Transverse colon (tissue), 4 donors: ENCODE results near the gene CRABP1. TPM values are rescaled to one million over a fixed set of nuclear protein-coding genes. Genes with fewer than 3 reads are reported as not detected.

Experiments
- DNase-seq: peaks from one replicate; pipeline ENCODE4 v3.0.0-alpha.2; 2019
- H3K27ac ChIP-seq, 4 donors: fragments of 200-600 bp; sonication (generic); 2 replicates each; pipeline ENCODE4 v1.5.1; 2016 to 2018; ENCODE audit warnings: inconsistent platforms in 4 of 4
- H3K27me3 ChIP-seq: fragments of 200-600 bp; sonication (generic); 2 replicates; pipeline ENCODE4 v1.5.1; 2017; ENCODE audit warnings: inconsistent platforms
- H3K36me3 ChIP-seq, 4 donors: fragments of 200-600 bp; sonication (generic); 2 replicates each; pipeline ENCODE4 v1.5.1; 2017 to 2019; ENCODE audit warnings: inconsistent platforms in 4 of 4
- H3K4me1 ChIP-seq, 4 donors: fragments of 200-600 bp; sonication (generic); 2 replicates each; pipeline ENCODE4 v1.5.1; 2017 to 2020; ENCODE audit warnings: inconsistent platforms in 4 of 4
- H3K4me3 ChIP-seq, 4 donors: fragments of 200-600 bp; sonication (generic); 1 replicate in 1 of 4; 2 replicates in 3 of 4; pipeline versions ENCODE4 v1.5.1 to v1.6.1; 2017 to 2019; ENCODE audit warnings: inconsistent platforms in 4 of 4
- H3K9me3 ChIP-seq, 2 donors: fragments of 200-600 bp; sonication (generic); 2 replicates each; pipeline ENCODE4 v1.5.1; 2017 to 2019; ENCODE audit warnings: inconsistent platforms in 2 of 2
- EP300 ChIP-seq: sonication (generic); formaldehyde crosslinking; IDR thresholded peaks from one replicate; pipeline ENCODE4 v1.6.1; 2017; ENCODE audit warnings: antibody characterized with exemption, low read depth
- POLR2A ChIP-seq: fragments of 450-650 bp; IDR thresholded peaks from one replicate; pipeline ENCODE4 v1.6.1; 2016; ENCODE audit warnings: antibody characterized with exemption, mild to moderate bottlenecking, moderate library complexity
- POLR2AphosphoS5 ChIP-seq, 3 donors: sonication (generic); formaldehyde crosslinking; IDR thresholded peaks; one replicate each; pipeline ENCODE4 v1.6.1; 2016; ENCODE audit warnings: antibody characterized with exemption in 3 of 3
- WGBS, 2 donors: methylation state at CpG; one replicate each; pipeline ENCODE4 v1.1.5; 2018; ENCODE audit warnings: low coverage in 1 of 2; 5-methylcytosine and 5-hydroxymethylcytosine counted together
- in situ Hi-C, 4 donors: fragments of 200-750 bp; cut with MboI; loops; one replicate each; pipeline versions ENCODE4 v1.15.0 to v1.15.1; 2017; ENCODE audit warnings: low sequenced_read_pairs in 3 of 4, low pct_ligation_motif_present in 1 of 4, low pct_unique_long_range_greater_than_20kb in 1 of 4
- intact Hi-C: fragments of 100-400 bp; cut with DNase I; formaldehyde crosslinking; loops from one replicate; pipeline ENCODE4 v1.15.1; 2023; ENCODE audit warnings: low total_unique reads
- total RNA-seq, 4 donors: library from RNA; depleted of rRNA; stranded (reverse); fragments of >200 nt; gene quantifications; one replicate each; pipeline ENCODE4 v1.1.0, GENCODE V29; 2016
- TF ChIP-seq, protein P1 (sequence below), 5 experiments: fragments of 200-600 bp in 3 of 5; fragments of 450-650 bp in 2 of 5; sonication (generic) in 3 of 5; IDR thresholded peaks; 1 replicate in 2 of 5; 2 replicates in 3 of 5; pipeline ENCODE4 v1.5.1; 2016 to 2017; ENCODE audit warnings: antibody characterized with exemption in 5 of 5, inconsistent platforms in 3 of 5, mild to moderate bottlenecking in 2 of 5, moderate library complexity in 1 of 5

CRABP1 gene
- total RNA-seq, 4 donors from 2014 or later = 1.9 to 2.7 TPM; not detected in 2

DNA sequence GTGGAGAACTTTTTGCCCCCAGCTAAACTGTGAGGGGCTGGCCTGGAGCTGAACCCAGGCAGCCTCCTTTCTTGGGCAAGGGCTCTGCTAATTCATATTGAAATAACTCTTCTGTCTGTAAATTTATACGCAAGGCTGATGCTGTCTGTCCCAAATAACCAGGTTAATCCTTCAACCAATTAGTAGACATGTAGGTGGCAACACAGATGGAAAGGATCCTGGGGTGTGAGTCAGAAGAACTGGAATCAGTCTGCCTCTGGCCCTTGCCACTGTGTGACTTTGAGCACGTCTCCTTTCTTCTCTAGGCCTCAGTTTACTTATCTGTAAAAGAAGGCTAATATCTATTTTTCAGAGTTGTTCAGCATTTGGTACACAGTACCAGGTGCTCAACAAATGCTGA, 49.6 kb downstream of the CRABP1 start:
- H3K27ac ChIP-seq = no peak overlapping the region
- in situ Hi-C loops = no loop called here
- 83% methylated on average over 1 to 2 of the region's 2 CpGs for WGBS, 2 donors

DNA sequence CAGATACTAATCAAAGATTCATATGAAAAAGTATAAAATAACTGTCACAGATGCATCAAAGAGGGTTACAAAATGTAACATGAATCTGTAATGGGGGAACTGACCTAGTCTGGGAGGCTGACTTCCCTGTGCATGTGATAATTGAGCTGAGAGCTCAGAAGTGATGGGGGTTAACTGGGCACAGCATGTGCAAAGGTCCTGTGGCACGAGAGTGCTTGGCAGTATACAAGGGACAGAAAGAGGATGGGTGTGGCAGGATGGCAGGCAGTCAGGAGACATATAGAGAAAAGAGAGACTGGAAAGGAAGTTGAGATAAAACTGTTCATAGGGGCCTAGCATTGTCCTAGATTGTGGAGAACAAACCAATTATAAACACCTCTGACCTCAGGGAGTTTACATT, 50.1 kb downstream of the CRABP1 start:
- DNase-seq = no peak
- Histone ChIP-seq H3K27ac (no peak overlapping the region), H3K36me3 (no peaks in the 10 kb centered on the region), H3K9me3 (no peaks in the 10 kb centered on the region), H3K4me3 (no peak overlapping the region), H3K27me3 (no peaks in the 10 kb centered on the region), H3K4me1 (peaks cover 0 to 3% (median 0%) of the 10 kb centered on the region in 4 donors)
- in situ Hi-C loops = no loop called here
- intact Hi-C loops = no loop called here
- TF ChIP-seq EP300 (no peak), POLR2A (no peak), POLR2AphosphoS5 (IDR thresholded peaks at IDR 0.05) (no peak)
- TF ChIP-seq, protein P1, sequence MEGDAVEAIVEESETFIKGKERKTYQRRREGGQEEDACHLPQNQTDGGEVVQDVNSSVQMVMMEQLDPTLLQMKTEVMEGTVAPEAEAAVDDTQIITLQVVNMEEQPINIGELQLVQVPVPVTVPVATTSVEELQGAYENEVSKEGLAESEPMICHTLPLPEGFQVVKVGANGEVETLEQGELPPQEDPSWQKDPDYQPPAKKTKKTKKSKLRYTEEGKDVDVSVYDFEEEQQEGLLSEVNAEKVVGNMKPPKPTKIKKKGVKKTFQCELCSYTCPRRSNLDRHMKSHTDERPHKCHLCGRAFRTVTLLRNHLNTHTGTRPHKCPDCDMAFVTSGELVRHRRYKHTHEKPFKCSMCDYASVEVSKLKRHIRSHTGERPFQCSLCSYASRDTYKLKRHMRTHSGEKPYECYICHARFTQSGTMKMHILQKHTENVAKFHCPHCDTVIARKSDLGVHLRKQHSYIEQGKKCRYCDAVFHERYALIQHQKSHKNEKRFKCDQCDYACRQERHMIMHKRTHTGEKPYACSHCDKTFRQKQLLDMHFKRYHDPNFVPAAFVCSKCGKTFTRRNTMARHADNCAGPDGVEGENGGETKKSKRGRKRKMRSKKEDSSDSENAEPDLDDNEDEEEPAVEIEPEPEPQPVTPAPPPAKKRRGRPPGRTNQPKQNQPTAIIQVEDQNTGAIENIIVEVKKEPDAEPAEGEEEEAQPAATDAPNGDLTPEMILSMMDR (IDR thresholded peaks at IDR 0.05) = no peak
- 72 to 78% methylated on average over 1 of the region's 1 CpG for WGBS, 2 donors

More for the DNA sequence above, 49.6 kb downstream of the CRABP1 start:
- Histone ChIP-seq H3K9me3 (no peaks in the 10 kb centered on the region), H3K36me3 (no peaks in the 10 kb centered on the region), H3K4me1 (no peaks in the 10 kb centered on the region), H3K27me3 (no peaks in the 10 kb centered on the region), H3K4me3 (no peak overlapping the region)
- DNase-seq = no peak
- TF ChIP-seq EP300 (no peak), POLR2A (no peak), POLR2AphosphoS5 (IDR thresholded peaks at IDR 0.05) (no peak)
- TF ChIP-seq, protein P1 (IDR thresholded peaks at IDR 0.05) = no peak
- intact Hi-C loops = no loop called here

DNA sequence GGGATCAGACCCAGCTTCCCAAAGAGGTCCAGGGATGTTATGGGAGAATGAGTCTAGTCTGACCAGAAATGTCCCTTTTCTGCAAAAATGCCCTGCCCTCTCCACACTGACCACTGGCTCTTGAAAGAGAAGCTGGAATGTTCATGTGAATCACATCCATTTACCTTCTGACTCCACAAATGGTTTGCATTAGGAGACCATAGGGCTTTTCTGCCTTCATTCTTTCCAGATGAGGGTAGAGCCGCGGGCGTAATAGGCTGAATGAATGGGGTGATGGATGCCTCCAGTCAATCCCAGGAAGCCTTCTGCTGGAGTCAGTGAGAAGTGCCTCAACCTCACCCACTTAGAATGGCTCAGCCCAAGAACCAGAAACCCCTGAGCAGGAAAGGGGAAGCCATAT, 50.7 kb downstream of the CRABP1 start:
- H3K9me3 ChIP-seq = no peaks in the 10 kb centered on the region

DNA sequence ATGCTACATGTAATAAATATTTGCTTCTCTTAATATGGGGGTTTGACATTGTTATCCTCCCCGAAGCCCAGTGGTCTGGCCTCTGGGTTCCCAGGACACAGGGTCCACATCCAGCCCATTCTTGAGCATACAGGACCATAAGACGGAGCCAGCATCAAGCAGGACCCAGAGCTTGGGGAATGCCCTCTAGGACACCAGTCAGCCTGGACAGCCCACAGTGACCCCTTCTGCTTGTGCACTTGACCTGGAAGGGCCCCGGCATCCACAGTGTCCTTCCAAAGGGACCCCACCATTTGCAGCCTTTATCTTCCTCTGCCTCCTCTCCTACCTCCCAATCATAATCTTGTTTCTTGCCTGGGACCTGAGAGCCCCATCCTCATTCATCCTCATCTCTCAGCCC, 51.6 kb downstream of the CRABP1 start:
- in situ Hi-C loops = no loop called here
- DNase-seq = no peak
- 88% methylated on average over 3 of the region's 3 CpGs; no CpG with 5 or more reads in 1 of the 2 donors for WGBS, 2 donors
- no peaks in the 10 kb centered on the region for H3K9me3 ChIP-seq
- intact Hi-C loops = no loop called here
- no peak overlapping the region for H3K27ac ChIP-seq
- H3K36me3 ChIP-seq = no peaks in the 10 kb centered on the region
- no peak overlapping the region for H3K4me3 ChIP-seq
- no peak for TF ChIP-seq POLR2AphosphoS5 (IDR thresholded peaks at IDR 0.05)
- TF ChIP-seq EP300 = no peak
- no peak for TF ChIP-seq POLR2A
- TF ChIP-seq, protein P1 (IDR thresholded peaks at IDR 0.05) = no peak
- H3K27me3 ChIP-seq = no peaks in the 10 kb centered on the region
- peaks cover 0 to 8% (median 2%) of the 10 kb centered on the region in 4 donors for H3K4me1 ChIP-seq

More for the DNA sequence above, 50.7 kb downstream of the CRABP1 start:
- intact Hi-C loops = no loop called here
- WGBS, 2 donors = 93% methylated on average over 3 of the region's 3 CpGs; no CpG with 5 or more reads in 1 of the 2 donors
- Histone ChIP-seq H3K36me3 (no peaks in the 10 kb centered on the region), H3K4me1 (peaks cover 0 to 3% (median 0%) of the 10 kb centered on the region in 4 donors), H3K27ac (no peak overlapping the region), H3K27me3 (no peaks in the 10 kb centered on the region), H3K4me3 (no peak overlapping the region)
- TF ChIP-seq POLR2AphosphoS5 (IDR thresholded peaks at IDR 0.05) (no peak), EP300 (no peak), POLR2A (no peak)
- TF ChIP-seq, protein P1 (IDR thresholded peaks at IDR 0.05) = no peak
- no peak for DNase-seq
- in situ Hi-C loops = no loop called here
